Osteocyte (in vitro differentiated cells): ENCODE data around the gene HTATIP2. TPM values are rescaled to one million over a fixed set of nuclear protein-coding genes. Genes with fewer than 3 reads are reported as not detected.

Experiments
- DNase-seq: peaks from one replicate; pipeline ENCODE4 v3.0.0; 2021; ENCODE audit warnings: mixed read lengths; ENCODE audit not compliant: unreplicated experiment; ENCODE audit errors: extremely low spot score
- H3K27ac Mint-ChIP-seq: one replicate; pipeline ENCODE4 v1.8.0; 2021; ENCODE audit warnings: mild to moderate bottlenecking, mixed read lengths; ENCODE audit not compliant: unreplicated experiment
- H3K27me3 Mint-ChIP-seq: one replicate; pipeline ENCODE4 v1.8.0; 2021; ENCODE audit warnings: mixed read lengths; ENCODE audit not compliant: unreplicated experiment
- H3K36me3 Mint-ChIP-seq: one replicate; pipeline ENCODE4 v1.8.0; 2021; ENCODE audit warnings: mixed read lengths; ENCODE audit not compliant: unreplicated experiment
- H3K4me1 Mint-ChIP-seq: one replicate; pipeline ENCODE4 v1.8.0; 2021; ENCODE audit warnings: mixed read lengths; ENCODE audit not compliant: unreplicated experiment
- H3K4me3 Mint-ChIP-seq: one replicate; pipeline ENCODE4 v1.8.0; 2021; ENCODE audit warnings: mild to moderate bottlenecking, moderate library complexity, mixed read lengths; ENCODE audit not compliant: unreplicated experiment
- H3K9me3 Mint-ChIP-seq: one replicate; pipeline ENCODE4 v1.8.0; 2021; ENCODE audit warnings: mixed read lengths; ENCODE audit not compliant: unreplicated experiment
- CTCF ChIP-seq: fragments of 200-600 bp; sonication (generic); IDR thresholded peaks from 2 replicates; pipeline ENCODE4 v1.5.0; 2021; ENCODE audit warnings: antibody characterized with exemption, mild to moderate bottlenecking, moderate library complexity
- total RNA-seq: library from RNA; stranded (reverse); gene quantifications from 2 replicates; pipeline ENCODE4 v1.2.1, GENCODE V29; 2021

Gene HTATIP2
- total RNA-seq, 1 donor from 2014 or later, result 24.2 TPM

- no peak overlapping the region for H3K27ac Mint-ChIP-seq
- H3K4me3 Mint-ChIP-seq, result no peak overlapping the region
- no peaks in the 10 kb centered on the region for H3K4me1 Mint-ChIP-seq
- H3K36me3 Mint-ChIP-seq, result peaks cover 19% of the 10 kb centered on the region
- DNase-seq, result no peak
- no peaks in the 10 kb centered on the region for H3K9me3 Mint-ChIP-seq
- TF ChIP-seq CTCF, result no peak
- H3K27me3 Mint-ChIP-seq, result no peaks in the 10 kb centered on the region
Observed at GRCh38 chr11:20421946-20422345, 58.4 kb downstream of the HTATIP2 start.

- no peak overlapping the region for H3K27ac Mint-ChIP-seq
- H3K4me3 Mint-ChIP-seq, result no peak overlapping the region
- H3K9me3 Mint-ChIP-seq, result no peaks in the 10 kb centered on the region
- H3K27me3 Mint-ChIP-seq, result no peaks in the 10 kb centered on the region
- H3K36me3 Mint-ChIP-seq, result peaks cover 2% of the 10 kb centered on the region
- H3K4me1 Mint-ChIP-seq, result no peaks in the 10 kb centered on the region
- TF ChIP-seq CTCF, result no peak
- DNase-seq, result no peak
Observed at GRCh38 chr11:20429216-20429615, 65.7 kb downstream of the HTATIP2 start.

Other genes starting within 250 kb of the HTATIP2 start
- gene DBX1, start 203.2 kb upstream of the HTATIP2 start, total RNA-seq, result not detected in 2 replicates
- gene PRMT3, start 24.0 kb downstream of the HTATIP2 start, total RNA-seq, result 17.7 and 18.9 TPM in 2 replicates
- gene SLC6A5, start 235.9 kb downstream of the HTATIP2 start, total RNA-seq, result not detected in 2 replicates